ENCODE data around the gene HECW1. TPM values are rescaled to one million over a fixed set of nuclear protein-coding genes. Genes with fewer than 3 reads are reported as not detected.

The HECW1 gene
- total and polyA plus RNA-seq, 8 donors, result 0.04 to 0.69 (median 0.12) TPM; not detected in 5

- no peak overlapping the region for H3K4me3 ChIP-seq
- DNase-seq (peak; percentile 45 to 76 (median 64)), ATAC-seq (peak; percentile 66 to 86 (median 84)), FAIRE-seq (no peak)
- H3K36me3 ChIP-seq, result no peaks in the 10 kb centered on the region
- intact Hi-C loops (cut with DNase I), result loop anchor here in 1 of 3 donors (10.0 kb wide), 1 partner anchor 316 kb away; no protein-coding TSS in a partner anchor
- peak; percentile 82 to 92 (median 86) for TF ChIP-seq CTCF (IDR thresholded peaks at IDR 0.05)
- no peaks in the 10 kb centered on the region for H3K27me3 ChIP-seq
- H3K9me3 ChIP-seq, result no peaks in the 10 kb centered on the region
- no peak overlapping the region for H3K27ac ChIP-seq
- WGBS, 2 donors, result 20 to 24% methylated on average over 8 of the region's 8 CpGs
- H3K4me1 ChIP-seq, result no peaks in the 10 kb centered on the region
Observed at GRCh38 chr7:43260980-43261878, 148.8 kb downstream of the HECW1 start.

- 89 to 95% methylated on average over 3 of the region's 3 CpGs for WGBS, 2 donors
- H3K27ac ChIP-seq, result no peak overlapping the region
- TF ChIP-seq CTCF (IDR thresholded peaks at IDR 0.05), result no peak
- intact Hi-C loops (cut with DNase I), result loop anchor here in 1 of 3 donors (10.0 kb wide), 1 partner anchor 320 kb away; no protein-coding TSS in a partner anchor
- H3K4me1 ChIP-seq, result no peaks in the 10 kb centered on the region
- FAIRE-seq (no peak), DNase-seq (no peak), ATAC-seq (no peak)
- H3K36me3 ChIP-seq, result no peaks in the 10 kb centered on the region
- no peak overlapping the region for H3K4me3 ChIP-seq
- H3K9me3 ChIP-seq, result no peaks in the 10 kb centered on the region
- H3K27me3 ChIP-seq, result no peaks in the 10 kb centered on the region
Observed at GRCh38 chr7:43265139-43265538, 152.7 kb downstream of the HECW1 start.

GRCh38 chr7:43273939-43274719 is 161.7 kb downstream of the HECW1 start:
- ATAC-seq (no peak), FAIRE-seq (no peak), DNase-seq (no peak)

GRCh38 chr7:43274752-43275151 is 162.3 kb downstream of the HECW1 start:
- H3K4me3 ChIP-seq, result no peak overlapping the region
- ATAC-seq (no peak), DNase-seq (no peak), FAIRE-seq (no peak)
- H3K27ac ChIP-seq, result no peak overlapping the region
- no peaks in the 10 kb centered on the region for H3K27me3 ChIP-seq
- intact Hi-C loops (cut with DNase I), result no loop called here
- no peaks in the 10 kb centered on the region for H3K36me3 ChIP-seq
- H3K9me3 ChIP-seq, result no peaks in the 10 kb centered on the region
- H3K4me1 ChIP-seq, result no peaks in the 10 kb centered on the region
- 66 to 75% methylated on average over 3 of the region's 3 CpGs for WGBS, 2 donors
- no peak for TF ChIP-seq CTCF (IDR thresholded peaks at IDR 0.05)

More at GRCh38 chr7:43273939-43274719, 161.7 kb downstream of the HECW1 start:
- TF ChIP-seq CTCF (IDR thresholded peaks at IDR 0.05), result no peak
- Histone ChIP-seq H3K27ac (no peak overlapping the region), H3K4me1 (no peaks in the 10 kb centered on the region), H3K36me3 (no peaks in the 10 kb centered on the region), H3K4me3 (no peak overlapping the region), H3K27me3 (no peaks in the 10 kb centered on the region), H3K9me3 (no peaks in the 10 kb centered on the region)
- intact Hi-C loops (cut with DNase I), result no loop called here
- 92 to 97% methylated on average over 36 of the region's 36 CpGs for WGBS, 2 donors

Data from pancreas (tissue), 10 donors.